OCI-LY3 (cell line): ENCODE results near the gene CPED1.

Source experiments
- H2AFZ ChIP-seq: fragments of 200-600, 300-600 bp; shearing (Covaris generic); 2 replicates; pipeline ENCODE4 v1.6.0; 2014; ENCODE audit warnings: antibody characterized with exemption, low read depth, low read length
- H3K27ac ChIP-seq: fragments of 200-600, 300-600 bp; sonication (generic); 2 replicates; pipeline ENCODE4 v1.5.1; 2014; ENCODE audit warnings: mild to moderate bottlenecking, low read length, moderate library complexity, mixed read lengths
- H3K27me3 ChIP-seq: fragments of 200-600, 300-600 bp; sonication (generic); 2 replicates; pipeline ENCODE4 v1.6.1; 2014; ENCODE audit warnings: low read depth, low read length, mixed read lengths
- H3K36me3 ChIP-seq: fragments of 200-600, 300-600 bp; sonication (generic); replicated peaks from 2 replicates; pipeline ENCODE3; 2014; ENCODE audit warnings: low read depth, low read length, mixed read lengths
- H3K4me1 ChIP-seq: fragments of 300-600, 200-600 bp; sonication (generic); 2 replicates; pipeline ENCODE4 v1.6.1; 2014; ENCODE audit warnings: low read length, mixed read lengths
- H3K4me2 ChIP-seq: fragments of 200-600, 300-600 bp; sonication (generic); 2 replicates; pipeline ENCODE4 v1.6.1; 2014; ENCODE audit warnings: low read length, mixed read lengths
- H3K4me3 ChIP-seq: fragments of 300-600, 200-600 bp; sonication (generic); 2 replicates; pipeline ENCODE4 v1.5.1; 2014; ENCODE audit warnings: antibody characterized with exemption, mild to moderate bottlenecking, low read length, moderate library complexity
- H3K79me2 ChIP-seq: fragments of 300-600, 200-600 bp; shearing (Covaris generic); 2 replicates; pipeline ENCODE4 v1.6.1; 2014; ENCODE audit warnings: mild to moderate bottlenecking, low read length, mixed read lengths
- H3K9ac ChIP-seq: fragments of 300-600, 200-600 bp; shearing (Covaris generic); 2 replicates; pipeline ENCODE4 v1.6.0; 2014; ENCODE audit warnings: mild to moderate bottlenecking, low read length, moderate library complexity
- H3K9me3 ChIP-seq: fragments of 200-600, 300-600 bp; shearing (Covaris generic); 2 replicates; pipeline ENCODE4 v1.6.1; 2014; ENCODE audit warnings: low read length, mixed read lengths; ENCODE audit not compliant: insufficient read depth
- H4K20me1 ChIP-seq: fragments of 200-600, 300-600 bp; sonication (generic); 2 replicates; pipeline ENCODE4 v1.6.1; 2016; ENCODE audit warnings: low read length, mixed read lengths; ENCODE audit not compliant: insufficient read depth
- EZH2phosphoT487 ChIP-seq: fragments of 200-600 bp; shearing (Covaris generic); IDR thresholded peaks from 2 replicates; pipeline ENCODE4 v1.6.1; 2018; ENCODE audit warnings: antibody characterized with exemption, mixed run types, low read depth
- TF ChIP-seq, protein P1 (sequence below): fragments of 200-600, 300-600 bp; sonication (generic); IDR thresholded peaks from 2 replicates; pipeline ENCODE4 v1.5.1; 2014; ENCODE audit warnings: antibody characterized with exemption, low read length, low read depth

CPED1 gene

DNA sequence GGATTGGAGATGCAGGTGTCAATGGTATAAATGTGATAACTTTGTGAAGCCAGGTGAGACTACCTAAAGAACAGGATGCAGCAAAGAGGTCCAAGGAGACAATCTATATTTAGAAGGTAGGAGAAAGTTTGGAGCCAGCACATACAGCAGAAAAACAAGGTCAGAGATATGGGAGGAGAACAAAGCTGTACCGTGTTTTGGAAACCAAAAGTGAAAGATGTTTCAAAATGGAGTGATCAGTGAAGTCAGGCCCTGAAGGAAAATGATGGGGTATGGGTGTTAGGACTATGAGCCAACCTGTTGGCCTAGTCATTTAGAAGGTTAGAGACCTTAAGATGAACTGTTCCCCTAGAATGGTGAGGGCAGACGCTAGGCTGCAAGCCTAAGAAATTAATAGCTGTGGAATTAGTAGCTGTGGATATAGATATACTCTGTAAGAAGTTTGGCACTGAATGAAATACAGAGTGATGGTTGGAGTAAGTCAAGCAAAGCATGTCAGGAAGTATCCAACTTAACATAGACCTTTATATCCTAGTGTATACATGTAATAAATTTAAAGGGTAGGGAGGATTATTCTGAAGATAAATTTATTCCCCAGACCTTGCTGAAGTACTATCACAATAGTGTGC lies 190.5 kb downstream of the CPED1 start:
- Histone ChIP-seq H2AFZ (no peak overlapping the region; the same call in 1 of the 2 replicates), H4K20me1 (no peaks in the 10 kb centered on the region), H3K27ac (no peak overlapping the region), H3K4me2 (peak overlapping the region; percentile 4), H3K9me3 (no peaks in the 10 kb centered on the region), H3K4me3 (no peak overlapping the region), H3K27me3 (no peaks in the 10 kb centered on the region), H3K79me2 (no peaks in the 10 kb centered on the region), H3K4me1 (peaks cover 23% of the 10 kb centered on the region), H3K9ac (no peak overlapping the region), H3K36me3 (no peaks in the 10 kb centered on the region)
- TF ChIP-seq, protein P1, sequence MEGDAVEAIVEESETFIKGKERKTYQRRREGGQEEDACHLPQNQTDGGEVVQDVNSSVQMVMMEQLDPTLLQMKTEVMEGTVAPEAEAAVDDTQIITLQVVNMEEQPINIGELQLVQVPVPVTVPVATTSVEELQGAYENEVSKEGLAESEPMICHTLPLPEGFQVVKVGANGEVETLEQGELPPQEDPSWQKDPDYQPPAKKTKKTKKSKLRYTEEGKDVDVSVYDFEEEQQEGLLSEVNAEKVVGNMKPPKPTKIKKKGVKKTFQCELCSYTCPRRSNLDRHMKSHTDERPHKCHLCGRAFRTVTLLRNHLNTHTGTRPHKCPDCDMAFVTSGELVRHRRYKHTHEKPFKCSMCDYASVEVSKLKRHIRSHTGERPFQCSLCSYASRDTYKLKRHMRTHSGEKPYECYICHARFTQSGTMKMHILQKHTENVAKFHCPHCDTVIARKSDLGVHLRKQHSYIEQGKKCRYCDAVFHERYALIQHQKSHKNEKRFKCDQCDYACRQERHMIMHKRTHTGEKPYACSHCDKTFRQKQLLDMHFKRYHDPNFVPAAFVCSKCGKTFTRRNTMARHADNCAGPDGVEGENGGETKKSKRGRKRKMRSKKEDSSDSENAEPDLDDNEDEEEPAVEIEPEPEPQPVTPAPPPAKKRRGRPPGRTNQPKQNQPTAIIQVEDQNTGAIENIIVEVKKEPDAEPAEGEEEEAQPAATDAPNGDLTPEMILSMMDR: no peak
- no peak for TF ChIP-seq EZH2phosphoT487

DNA sequence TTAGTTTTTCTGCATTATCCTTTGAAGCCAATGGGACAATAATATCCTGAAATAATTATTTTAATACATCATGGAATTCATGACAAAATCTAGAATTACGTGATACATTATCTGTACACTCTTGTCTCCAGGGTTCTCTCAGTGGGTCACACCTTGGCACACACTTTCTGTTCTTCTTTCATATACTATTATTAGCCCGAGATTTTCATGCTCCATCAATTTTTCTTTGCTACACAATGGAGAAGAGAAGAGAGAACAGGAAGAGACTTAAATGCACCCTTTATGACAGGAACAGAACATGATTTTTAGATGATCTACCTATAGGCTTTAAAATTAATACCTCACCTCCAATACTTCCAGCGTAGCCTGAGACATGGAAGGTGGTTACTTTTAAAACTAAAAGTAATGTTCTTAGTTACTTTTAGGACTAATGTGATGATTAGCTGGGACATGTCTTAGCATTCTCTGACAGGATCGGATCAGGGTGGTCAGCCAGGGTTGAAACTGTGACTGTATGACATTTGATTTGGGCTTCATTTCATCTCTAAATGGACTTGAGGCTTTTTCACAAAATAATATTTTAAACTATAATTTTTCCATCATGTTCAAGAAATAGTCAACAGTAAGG lies 192.0 kb downstream of the CPED1 start:
- no peaks in the 10 kb centered on the region for H4K20me1 ChIP-seq
- H3K4me1 ChIP-seq: peaks cover 23% of the 10 kb centered on the region
- H3K36me3 ChIP-seq: no peaks in the 10 kb centered on the region
- no peaks in the 10 kb centered on the region for H3K9me3 ChIP-seq
- H3K79me2 ChIP-seq: no peaks in the 10 kb centered on the region
- TF ChIP-seq EZH2phosphoT487: no peak
- TF ChIP-seq, protein P1: no peak
- H3K27ac ChIP-seq: no peak overlapping the region
- H3K4me2 ChIP-seq: peak overlapping the region; percentile 80
- no peak overlapping the region for H3K9ac ChIP-seq
- H3K27me3 ChIP-seq: no peaks in the 10 kb centered on the region
- H2AFZ ChIP-seq: no peak overlapping the region
- peak overlapping the region; percentile 49 for H3K4me3 ChIP-seq

DNA sequence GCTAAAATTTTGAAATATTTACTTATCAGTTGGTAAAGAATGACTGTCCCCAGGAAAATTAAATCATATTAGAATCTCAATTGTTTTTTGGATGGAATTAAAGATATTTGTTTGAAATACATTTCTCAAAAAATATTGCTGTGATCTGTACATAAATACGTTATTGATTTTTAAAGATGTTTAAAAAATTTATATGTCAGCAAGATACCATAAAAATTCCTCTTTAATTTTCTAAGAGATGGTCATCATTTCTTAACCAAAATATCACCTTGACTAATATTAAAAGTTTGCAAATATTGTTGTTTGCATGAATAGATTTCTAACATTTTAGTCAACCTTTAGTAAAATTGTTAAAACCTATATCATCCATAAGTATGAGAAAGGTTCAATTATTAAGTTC lies 192.8 kb downstream of the CPED1 start:
- Histone ChIP-seq H3K9ac (no peak overlapping the region), H3K4me1 (peaks cover 23% of the 10 kb centered on the region), H3K9me3 (no peaks in the 10 kb centered on the region), H3K79me2 (no peaks in the 10 kb centered on the region), H3K36me3 (no peaks in the 10 kb centered on the region), H3K4me3 (no peak overlapping the region), H2AFZ (no peak overlapping the region), H4K20me1 (no peaks in the 10 kb centered on the region), H3K4me2 (no peak overlapping the region), H3K27me3 (no peaks in the 10 kb centered on the region), H3K27ac (no peak overlapping the region)
- TF ChIP-seq, protein P1: no peak
- no peak for TF ChIP-seq EZH2phosphoT487

DNA sequence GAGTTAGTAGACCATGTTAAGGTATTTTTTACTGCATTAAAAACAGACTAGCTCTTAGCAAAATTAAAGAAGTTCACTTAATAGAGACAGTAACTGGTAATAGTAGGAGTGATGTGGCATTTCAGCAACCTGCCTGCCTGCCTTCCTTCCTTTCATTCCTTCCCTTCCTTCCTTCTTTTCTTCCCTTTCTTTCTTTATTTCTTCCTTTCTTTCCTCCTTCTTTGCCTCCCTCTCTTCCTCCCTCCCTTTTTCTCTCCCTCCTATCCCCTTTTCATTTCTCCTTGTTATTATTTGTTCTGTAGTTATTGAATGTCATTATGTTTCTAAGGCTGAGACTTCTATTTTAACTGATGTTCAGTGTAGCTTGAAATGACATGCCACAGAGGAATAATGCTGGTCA lies 193.8 kb downstream of the CPED1 start:
- Histone ChIP-seq H3K27me3 (no peaks in the 10 kb centered on the region), H3K4me1 (peaks cover 23% of the 10 kb centered on the region), H3K4me3 (no peak overlapping the region), H2AFZ (no peak overlapping the region), H4K20me1 (no peaks in the 10 kb centered on the region), H3K36me3 (no peaks in the 10 kb centered on the region), H3K4me2 (no peak overlapping the region), H3K9ac (no peak overlapping the region), H3K27ac (no peak overlapping the region), H3K79me2 (no peaks in the 10 kb centered on the region), H3K9me3 (no peaks in the 10 kb centered on the region)
- TF ChIP-seq, protein P1: no peak
- no peak for TF ChIP-seq EZH2phosphoT487
